AG04449 (cell line): ENCODE data around the gene PRRT1.

Experiments
- CTCF ChIA-PET: fragments of 350-600 bp; formaldehyde crosslinking; extraction: SDS; loops from one replicate; lab custom pipeline; 2021; ENCODE audit warnings: antibody characterized with exemption; lab: Yijun Ruan, JAX
- POLR2A ChIA-PET: fragments of 400-600, 350-600 bp; formaldehyde crosslinking; extraction: SDS; loops from one replicate; lab custom pipeline; 2020; ENCODE audit warnings: antibody characterized with exemption, inconsistent platforms; lab: Yijun Ruan, JAX
- DNase-seq: peaks from one replicate; pipeline ENCODE4 v3.0.0-alpha.2; 2010; ENCODE audit warnings: low read depth, low spot score
- H3K4me3 ChIP-seq: 2 replicates; pipeline ENCODE4 v1.5.1; 2011; ENCODE audit warnings: low read depth, mild to moderate bottlenecking, control low read depth, low read length
- CTCF ChIP-seq: IDR thresholded peaks from one replicate; pipeline ENCODE4 v1.5.1; 2011; ENCODE audit warnings: mild to moderate bottlenecking, moderate library complexity, low read length, control low read depth, inconsistent platforms; ENCODE audit not compliant: insufficient read depth; ENCODE audit errors: missing control alignments

PRRT1 gene

GRCh38 chr6:32183030-32183429, 31.3 kb upstream of the PRRT1 start:
- no peak for DNase-seq
- TF ChIP-seq CTCF: no peak
- ChIA-PET CTCF (interaction anchor here (0.9 to 2.0 kb wide), 3 partner anchors 11 to 65 kb away, joined by 3 to 10 read pairs (median 4); no protein-coding TSS in a partner anchor), POLR2A (interaction anchor here (1.2 kb wide), 1 partner anchor 10 kb away, joined by 3 read pairs; the partner anchor contains the start of gene GPSM3)
- H3K4me3 ChIP-seq: no peak overlapping the region

- H3K4me3 ChIP-seq: no peak overlapping the region
- DNase-seq: no peak
- ChIA-PET POLR2A (interaction anchor here (1.2 kb wide), 1 partner anchor 11 kb away, joined by 3 read pairs; the partner anchor contains the start of gene GPSM3), CTCF (interaction anchor here (0.9 to 2.0 kb wide), 3 partner anchors 12 to 65 kb away, joined by 3 to 10 read pairs (median 4); no protein-coding TSS in a partner anchor)
- TF ChIP-seq CTCF: no peak
Observed at GRCh38 chr6:32182555-32182981, 30.8 kb upstream of the PRRT1 start.

GRCh38 chr6:32181915-32182529, 30.3 kb upstream of the PRRT1 start:
- no peak for DNase-seq
- H3K4me3 ChIP-seq: no peak overlapping the region
- POLR2A ChIA-PET: interaction anchor here (1.2 kb wide), 1 partner anchor 11 kb away, joined by 3 read pairs; the partner anchor contains the start of gene GPSM3
- CTCF ChIA-PET: interaction anchor here (0.8 to 2.0 kb wide), 4 partner anchors 12 to 65 kb away, joined by 3 to 10 read pairs (median 4); no protein-coding TSS in a partner anchor
- TF ChIP-seq CTCF: no peak

GRCh38 chr6:32181148-32181702, 29.5 kb upstream of the PRRT1 start:
- no peak overlapping the region for H3K4me3 ChIP-seq
- DNase-seq: no peak
- POLR2A ChIA-PET: interaction anchor here (0.6 kb wide), 1 partner anchor 1108 kb away, joined by 3 read pairs; the partner anchor contains the start of gene WDR46
- no peak for TF ChIP-seq CTCF
- CTCF ChIA-PET: interaction anchor here (1.3 to 2.0 kb wide), 2 partner anchors 14 kb away, joined by 4 to 10 read pairs; no protein-coding TSS in a partner anchor

GRCh38 chr6:32179766-32180405, 28.1 kb upstream of the PRRT1 start:
- no peak overlapping the region for H3K4me3 ChIP-seq
- POLR2A ChIA-PET: no interaction called here
- CTCF ChIA-PET: interaction anchor here (1.1 to 2.0 kb wide), 4 partner anchors 11 to 63 kb away, joined by 3 to 8 read pairs (median 6); no protein-coding TSS in a partner anchor
- no peak for DNase-seq
- no peak for TF ChIP-seq CTCF
